WTC11 (cell line): ENCODE measurements around the gene PICK1.

Experiments used
- ATF2 ChIP-seq: sonication (generic); formaldehyde crosslinking; IDR thresholded peaks from 2 replicates; pipeline ENCODE4 v1.8.1; 2022; ENCODE audit warnings: low read depth, missing genetic modification reagents, borderline replicate concordance
- CTCF ChIP-seq: fragments of 200-600 bp; IDR thresholded peaks from 2 replicates; pipeline ENCODE4 v1.8.0; 2022; ENCODE audit warnings: antibody characterized with exemption
- KAT7 ChIP-seq: sonication (generic); formaldehyde crosslinking; IDR thresholded peaks from 2 replicates; pipeline ENCODE4 v1.8.1; 2023; ENCODE audit warnings: missing genetic modification reagents, mild to moderate bottlenecking, borderline replicate concordance
- NFYB ChIP-seq: sonication (generic); formaldehyde crosslinking; conservative IDR thresholded peaks from 2 replicates; pipeline ENCODE4 v1.8.0; 2022; ENCODE audit warnings: low read depth, missing genetic modification reagents
- TEAD4 ChIP-seq: sonication (generic); formaldehyde crosslinking; IDR thresholded peaks from 2 replicates; pipeline ENCODE4 v1.8.0; 2022; ENCODE audit warnings: mild to moderate bottlenecking, missing genetic modification reagents
- ZNF423 ChIP-seq: fragments of 250-450 bp; sonication (Bioruptor Pico); IDR thresholded peaks from 2 replicates; pipeline ENCODE4 v2.1.2; 2022; ENCODE audit warnings: mild to moderate bottlenecking, moderate library complexity
- TF ChIP-seq, protein P1 (sequence below): sonication (generic); formaldehyde crosslinking; conservative IDR thresholded peaks from 2 replicates; pipeline ENCODE4 v1.8.1; 2023; ENCODE audit warnings: mild to moderate bottlenecking, low read depth, missing genetic modification reagents, moderate library complexity
- TF ChIP-seq, protein P2 (sequence below): sonication (generic); formaldehyde crosslinking; IDR thresholded peaks from 2 replicates; pipeline ENCODE4 v1.8.1; 2022; ENCODE audit warnings: low read depth, mild to moderate bottlenecking, moderate library complexity, missing genetic modification reagents, borderline replicate concordance
- TF ChIP-seq, protein P3 (sequence below): sonication (generic); formaldehyde crosslinking; IDR thresholded peaks from 2 replicates; pipeline ENCODE4 v1.8.0; 2023; ENCODE audit warnings: missing genetic modification reagents
- TF ChIP-seq, protein P4 (sequence below): fragments of 250-450 bp; sonication (Bioruptor Pico); IDR thresholded peaks from 2 replicates; pipeline ENCODE4 v1.9.0; 2021; ENCODE audit warnings: mild to moderate bottlenecking

GRCh38 chr22:38089474-38089851 lies 32.3 kb downstream of the PICK1 start:
- TF ChIP-seq ATF2 (CRISPR knock-in tag) (no peak), TEAD4 (CRISPR knock-in tag) (no peak), KAT7 (CRISPR knock-in tag) (no peak), CTCF (no peak), ZNF423 (CRISPR knock-in tag) (no peak), NFYB (CRISPR knock-in tag) (no peak)
- TF ChIP-seq, protein P1, sequence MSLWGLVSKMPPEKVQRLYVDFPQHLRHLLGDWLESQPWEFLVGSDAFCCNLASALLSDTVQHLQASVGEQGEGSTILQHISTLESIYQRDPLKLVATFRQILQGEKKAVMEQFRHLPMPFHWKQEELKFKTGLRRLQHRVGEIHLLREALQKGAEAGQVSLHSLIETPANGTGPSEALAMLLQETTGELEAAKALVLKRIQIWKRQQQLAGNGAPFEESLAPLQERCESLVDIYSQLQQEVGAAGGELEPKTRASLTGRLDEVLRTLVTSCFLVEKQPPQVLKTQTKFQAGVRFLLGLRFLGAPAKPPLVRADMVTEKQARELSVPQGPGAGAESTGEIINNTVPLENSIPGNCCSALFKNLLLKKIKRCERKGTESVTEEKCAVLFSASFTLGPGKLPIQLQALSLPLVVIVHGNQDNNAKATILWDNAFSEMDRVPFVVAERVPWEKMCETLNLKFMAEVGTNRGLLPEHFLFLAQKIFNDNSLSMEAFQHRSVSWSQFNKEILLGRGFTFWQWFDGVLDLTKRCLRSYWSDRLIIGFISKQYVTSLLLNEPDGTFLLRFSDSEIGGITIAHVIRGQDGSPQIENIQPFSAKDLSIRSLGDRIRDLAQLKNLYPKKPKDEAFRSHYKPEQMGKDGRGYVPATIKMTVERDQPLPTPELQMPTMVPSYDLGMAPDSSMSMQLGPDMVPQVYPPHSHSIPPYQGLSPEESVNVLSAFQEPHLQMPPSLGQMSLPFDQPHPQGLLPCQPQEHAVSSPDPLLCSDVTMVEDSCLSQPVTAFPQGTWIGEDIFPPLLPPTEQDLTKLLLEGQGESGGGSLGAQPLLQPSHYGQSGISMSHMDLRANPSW (CRISPR knock-in tag) = no peak
- TF ChIP-seq, protein P2, sequence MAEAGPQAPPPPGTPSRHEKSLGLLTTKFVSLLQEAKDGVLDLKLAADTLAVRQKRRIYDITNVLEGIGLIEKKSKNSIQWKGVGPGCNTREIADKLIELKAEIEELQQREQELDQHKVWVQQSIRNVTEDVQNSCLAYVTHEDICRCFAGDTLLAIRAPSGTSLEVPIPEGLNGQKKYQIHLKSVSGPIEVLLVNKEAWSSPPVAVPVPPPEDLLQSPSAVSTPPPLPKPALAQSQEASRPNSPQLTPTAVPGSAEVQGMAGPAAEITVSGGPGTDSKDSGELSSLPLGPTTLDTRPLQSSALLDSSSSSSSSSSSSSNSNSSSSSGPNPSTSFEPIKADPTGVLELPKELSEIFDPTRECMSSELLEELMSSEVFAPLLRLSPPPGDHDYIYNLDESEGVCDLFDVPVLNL (CRISPR knock-in tag) = no peak
- TF ChIP-seq, protein P3, sequence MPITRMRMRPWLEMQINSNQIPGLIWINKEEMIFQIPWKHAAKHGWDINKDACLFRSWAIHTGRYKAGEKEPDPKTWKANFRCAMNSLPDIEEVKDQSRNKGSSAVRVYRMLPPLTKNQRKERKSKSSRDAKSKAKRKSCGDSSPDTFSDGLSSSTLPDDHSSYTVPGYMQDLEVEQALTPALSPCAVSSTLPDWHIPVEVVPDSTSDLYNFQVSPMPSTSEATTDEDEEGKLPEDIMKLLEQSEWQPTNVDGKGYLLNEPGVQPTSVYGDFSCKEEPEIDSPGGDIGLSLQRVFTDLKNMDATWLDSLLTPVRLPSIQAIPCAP = no peak
- TF ChIP-seq, protein P4, sequence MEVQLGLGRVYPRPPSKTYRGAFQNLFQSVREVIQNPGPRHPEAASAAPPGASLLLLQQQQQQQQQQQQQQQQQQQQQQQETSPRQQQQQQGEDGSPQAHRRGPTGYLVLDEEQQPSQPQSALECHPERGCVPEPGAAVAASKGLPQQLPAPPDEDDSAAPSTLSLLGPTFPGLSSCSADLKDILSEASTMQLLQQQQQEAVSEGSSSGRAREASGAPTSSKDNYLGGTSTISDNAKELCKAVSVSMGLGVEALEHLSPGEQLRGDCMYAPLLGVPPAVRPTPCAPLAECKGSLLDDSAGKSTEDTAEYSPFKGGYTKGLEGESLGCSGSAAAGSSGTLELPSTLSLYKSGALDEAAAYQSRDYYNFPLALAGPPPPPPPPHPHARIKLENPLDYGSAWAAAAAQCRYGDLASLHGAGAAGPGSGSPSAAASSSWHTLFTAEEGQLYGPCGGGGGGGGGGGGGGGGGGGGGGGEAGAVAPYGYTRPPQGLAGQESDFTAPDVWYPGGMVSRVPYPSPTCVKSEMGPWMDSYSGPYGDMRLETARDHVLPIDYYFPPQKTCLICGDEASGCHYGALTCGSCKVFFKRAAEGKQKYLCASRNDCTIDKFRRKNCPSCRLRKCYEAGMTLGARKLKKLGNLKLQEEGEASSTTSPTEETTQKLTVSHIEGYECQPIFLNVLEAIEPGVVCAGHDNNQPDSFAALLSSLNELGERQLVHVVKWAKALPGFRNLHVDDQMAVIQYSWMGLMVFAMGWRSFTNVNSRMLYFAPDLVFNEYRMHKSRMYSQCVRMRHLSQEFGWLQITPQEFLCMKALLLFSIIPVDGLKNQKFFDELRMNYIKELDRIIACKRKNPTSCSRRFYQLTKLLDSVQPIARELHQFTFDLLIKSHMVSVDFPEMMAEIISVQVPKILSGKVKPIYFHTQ = no peak
